Measurements from ENCODE around the gene ZNF784.

Gene ZNF784

GRCh38 chr19:55663846-55664536 lies 39.6 kb upstream of the ZNF784 start:
- TF ChIP-seq CTCF (conservative IDR thresholded peaks at IDR 0.05; ENCODE audit: control insufficient read depth, insufficient read depth, low read depth, low read length): no peak
- DNase-seq (ENCODE audit: low read depth): no peak
- H3K4me3 ChIP-seq (ENCODE audit: control insufficient read depth, low read depth, low read length): no peak overlapping the region

GRCh38 chr19:55661826-55662225 lies 37.5 kb upstream of the ZNF784 start:
- H3K4me3 ChIP-seq (ENCODE audit: control insufficient read depth, low read depth, low read length): no peak overlapping the region
- TF ChIP-seq CTCF (conservative IDR thresholded peaks at IDR 0.05; ENCODE audit: control insufficient read depth, insufficient read depth, low read depth, low read length): no peak
- no peak for DNase-seq (ENCODE audit: low read depth)

- H3K4me3 ChIP-seq (ENCODE audit: control insufficient read depth, low read depth, low read length): no peak overlapping the region
- no peak for DNase-seq (ENCODE audit: low read depth)
- no peak for TF ChIP-seq CTCF (conservative IDR thresholded peaks at IDR 0.05; ENCODE audit: control insufficient read depth, insufficient read depth, low read depth, low read length)
Measured at GRCh38 chr19:55660991-55661390, 36.6 kb upstream of the ZNF784 start.

- no peak for TF ChIP-seq CTCF (conservative IDR thresholded peaks at IDR 0.05; ENCODE audit: control insufficient read depth, insufficient read depth, low read depth, low read length)
- H3K4me3 ChIP-seq (ENCODE audit: control insufficient read depth, low read depth, low read length): no peak overlapping the region
- no peak for DNase-seq (ENCODE audit: low read depth)
Measured at GRCh38 chr19:55660404-55660803, 36.0 kb upstream of the ZNF784 start.

- no peak overlapping the region for H3K4me3 ChIP-seq (ENCODE audit: control insufficient read depth, low read depth, low read length)
- no peak for DNase-seq (ENCODE audit: low read depth)
Measured at GRCh38 chr19:55659822-55660221, 35.5 kb upstream of the ZNF784 start.

GRCh38 chr19:55658846-55659459 lies 34.6 kb upstream of the ZNF784 start:
- no peak for DNase-seq (ENCODE audit: low read depth)
- H3K4me3 ChIP-seq (ENCODE audit: control insufficient read depth, low read depth, low read length): no peak overlapping the region
- TF ChIP-seq CTCF (conservative IDR thresholded peaks at IDR 0.05; ENCODE audit: control insufficient read depth, insufficient read depth, low read depth, low read length): no peak

More at GRCh38 chr19:55659822-55660221, 35.5 kb upstream of the ZNF784 start:
- no peak for TF ChIP-seq CTCF (conservative IDR thresholded peaks at IDR 0.05; ENCODE audit: control insufficient read depth, insufficient read depth, low read depth, low read length)

Data from fibroblast of mammary gland (primary cell).